ENCODE data around the gene LRRK1. TPM values are rescaled to one million over a fixed set of nuclear protein-coding genes. Genes with fewer than 3 reads are reported as not detected.
A peak's percentile ranks its signal among the peaks of the same experiment; 100 is the strongest.

Gene LRRK1
- total RNA-seq, 1 donor from 2014 or later: 24.9 TPM

- DNase-seq (ENCODE audit: low spot score) (no peak), ATAC-seq (no peak)
- intact Hi-C loops (cut with DNase I): loop anchor here (5.0 kb wide), 1 partner anchor 250 kb away; no protein-coding TSS in a partner anchor
Measured at GRCh38 chr15:101012326-101013200, 93.4 kb downstream of the LRRK1 start.

GRCh38 chr15:101013201-101013550, 94.0 kb downstream of the LRRK1 start:
- intact Hi-C loops (cut with DNase I): loop anchor here (5.0 kb wide), 1 partner anchor 249 kb away; no protein-coding TSS in a partner anchor
- no peak for ATAC-seq
- no peak for DNase-seq (ENCODE audit: low spot score)

GRCh38 chr15:101013769-101014675, 94.9 kb downstream of the LRRK1 start:
- ATAC-seq (no peak), DNase-seq (ENCODE audit: low spot score) (peak; percentile 53)
- intact Hi-C loops (cut with DNase I): loop anchor here (5.0 kb wide), 1 partner anchor 248 kb away; no protein-coding TSS in a partner anchor

- peak; percentile 91 for DNase-seq (ENCODE audit: low spot score)
- intact Hi-C loops (cut with DNase I): loop anchor here (5.0 kb wide), 2 partner anchors 237 to 247 kb away; partner anchors contain the start of gene CHSY1
- peak; percentile 83 for ATAC-seq
Measured at GRCh38 chr15:101014921-101015841, 96.0 kb downstream of the LRRK1 start.

GRCh38 chr15:101016581-101016980, 97.4 kb downstream of the LRRK1 start:
- ATAC-seq (no peak), DNase-seq (ENCODE audit: low spot score) (peak; percentile 39)
- intact Hi-C loops (cut with DNase I): loop anchor here (5.0 kb wide), 1 partner anchor 236 kb away; the partner anchor contains the start of gene CHSY1

- DNase-seq (ENCODE audit: low spot score) (peak; percentile 51), ATAC-seq (no peak)
- intact Hi-C loops (cut with DNase I): loop anchor here (5.0 kb wide), 1 partner anchor 235 kb away; the partner anchor contains the start of gene CHSY1
Measured at GRCh38 chr15:101017093-101017754, 98.1 kb downstream of the LRRK1 start.

- ATAC-seq (no peak), DNase-seq (ENCODE audit: low spot score) (no peak)
- intact Hi-C loops (cut with DNase I): loop anchor here (5.0 kb wide), 1 partner anchor 234 kb away; the partner anchor contains the start of gene CHSY1
Measured at GRCh38 chr15:101018016-101018415, 98.9 kb downstream of the LRRK1 start.

- DNase-seq (ENCODE audit: low spot score) (peak; percentile 27), ATAC-seq (no peak)
- intact Hi-C loops (cut with DNase I): loop anchor here (5.0 kb wide), 1 partner anchor 234 kb away; the partner anchor contains the start of gene CHSY1
Measured at GRCh38 chr15:101018450-101018849, 99.3 kb downstream of the LRRK1 start.

- DNase-seq (ENCODE audit: low spot score) (peak; percentile 22), ATAC-seq (no peak)
- intact Hi-C loops (cut with DNase I): loop anchor here (5.0 kb wide), 1 partner anchor 233 kb away; the partner anchor contains the start of gene CHSY1
Measured at GRCh38 chr15:101019366-101019896, 100.3 kb downstream of the LRRK1 start.

- intact Hi-C loops (cut with DNase I): no loop called here
- peak; percentile 9 for DNase-seq (ENCODE audit: low spot score)
- no peak for ATAC-seq
Measured at GRCh38 chr15:101020451-101020850, 101.3 kb downstream of the LRRK1 start.

GRCh38 chr15:101020945-101021344, 101.8 kb downstream of the LRRK1 start:
- DNase-seq (ENCODE audit: low spot score) (peak; percentile 44), ATAC-seq (no peak)
- intact Hi-C loops (cut with DNase I): no loop called here

- DNase-seq (ENCODE audit: low spot score) (peak; percentile 57), ATAC-seq (no peak)
Measured at GRCh38 chr15:101022306-101022705, 103.1 kb downstream of the LRRK1 start.

GRCh38 chr15:101022876-101023275, 103.7 kb downstream of the LRRK1 start:
- ATAC-seq (no peak), DNase-seq (ENCODE audit: low spot score) (peak; percentile 22)
- intact Hi-C loops (cut with DNase I): no loop called here

More at GRCh38 chr15:101022306-101022705, 103.1 kb downstream of the LRRK1 start:
- intact Hi-C loops (cut with DNase I): no loop called here

GRCh38 chr15:101023501-101024072, 104.4 kb downstream of the LRRK1 start:
- peak; percentile 40 for DNase-seq (ENCODE audit: low spot score)

GRCh38 chr15:101024073-101024695, 105.0 kb downstream of the LRRK1 start:
- ATAC-seq: peak; percentile 92
- DNase-seq (ENCODE audit: low spot score): peak; percentile 79
- intact Hi-C loops (cut with DNase I): no loop called here

More at GRCh38 chr15:101023501-101024072, 104.4 kb downstream of the LRRK1 start:
- intact Hi-C loops (cut with DNase I): no loop called here
- peak; percentile 43 for ATAC-seq

- intact Hi-C loops (cut with DNase I): no loop called here
- DNase-seq (ENCODE audit: low spot score): peak; percentile 59
- ATAC-seq: no peak
Measured at GRCh38 chr15:101024706-101025500, 105.7 kb downstream of the LRRK1 start.

Data from sciatic nerve (tissue), 2 donors.